K562 (cell line): Measurements from ENCODE around the gene CERS6. TPM values are rescaled to one million over a fixed set of nuclear protein-coding genes. Genes with fewer than 3 reads are reported as not detected.

Experiments
- ATAC-seq: fragments of 200-7000 bp; cut with Tn5 transposase; 3 replicates; pipeline ENCODE4 v1.9.1; 2020; ENCODE audit warnings: moderate library complexity
- BruUV-seq: library from RNA; stranded (reverse); fragments of 400-500 nt; replicated peaks from 2 replicates; lab custom pipeline; 2021; lab: Mats Ljungman, UMichigan
- CTCF ChIA-PET: fragments of 300-600 bp; formaldehyde crosslinking; extraction: SDS; loops from one replicate; lab custom pipeline; 2021; ENCODE audit warnings: low intra/inter-chr PET ratio; lab: Yijun Ruan, JAX
- POLR2A ChIA-PET: fragments of 300-600, 350-650 bp; sonication (Branson Sonifier 250); formaldehyde crosslinking; extraction: SDS; loops from one replicate; lab custom pipeline; 2021; ENCODE audit warnings: antibody characterized with exemption, inconsistent platforms; lab: Yijun Ruan, JAX
- DNase-seq, 4 experiments: peaks; one replicate each; pipeline versions ENCODE4 v3.0.0 to v3.0.0-alpha.2; 2011 to 2018; ENCODE audit warnings: low spot score in 3 of 4, mixed read lengths in 3 of 4; ENCODE audit errors: extremely low read depth in 1 of 4
- FAIRE-seq: peaks from 2 replicates; lab custom pipeline; 2011; peaks lifted over from hg19 to GRCh38; lab: Jason Lieb, UNC
- H2AFZ ChIP-seq: 2 replicates; pipeline ENCODE4 v1.6.0; 2011; ENCODE audit warnings: low read depth, low read length, control low read depth, inconsistent platforms
- H3K27ac ChIP-seq: fragments of 200-600 bp; 3 replicates; pipeline ENCODE4 v1.8.0; 2011; ENCODE audit warnings: low read depth, mild to moderate bottlenecking, control low read depth, inconsistent platforms, low read length, moderate library complexity, mixed read lengths; ENCODE audit errors: extremely low read depth
- H3K27me3 ChIP-seq, 2 experiments: fragments of 300-600 bp in 1 of 2; 2 replicates in 1 of 2; 3 replicates in 1 of 2; pipeline versions ENCODE4 v1.6.0 to v1.8.0; 2011; ENCODE audit warnings: inconsistent platforms in 2 of 2, low read length in 2 of 2, mild to moderate bottlenecking in 1 of 2, mixed read lengths in 1 of 2, moderate library complexity in 1 of 2; ENCODE audit not compliant: control insufficient read depth in 2 of 2, insufficient read depth in 2 of 2
- H3K36me3 ChIP-seq: fragments of 300-600 bp; 3 replicates; pipeline ENCODE4 v1.8.0; 2011; ENCODE audit warnings: mild to moderate bottlenecking, low read length, inconsistent platforms; ENCODE audit not compliant: control insufficient read depth, insufficient read depth
- H3K4me1 ChIP-seq, 2 experiments: fragments of 200-600 bp in 1 of 2; replicated peaks in 1 of 2; 2 replicates in 1 of 2; 3 replicates in 1 of 2; pipeline versions ENCODE4 v1.5.1 to v1.8.0; 2011; ENCODE audit warnings: inconsistent platforms in 2 of 2, low read length in 2 of 2, mild to moderate bottlenecking in 1 of 2, mixed read lengths in 1 of 2, moderate library complexity in 1 of 2; ENCODE audit not compliant: control insufficient read depth in 2 of 2, insufficient read depth in 2 of 2
- H3K4me2 ChIP-seq: 2 replicates; pipeline ENCODE4 v1.6.1; 2011; ENCODE audit warnings: low read length, control low read depth, inconsistent platforms, mixed read lengths; ENCODE audit not compliant: insufficient read depth
- H3K4me3 ChIP-seq: fragments of 200-600 bp; sonication (generic), shearing (Covaris generic); 2 replicates; pipeline ENCODE4 v1.5.1; 2016; ENCODE audit warnings: control low read depth, inconsistent platforms
- H3K79me2 ChIP-seq: fragments of 200-600 bp; 3 replicates; pipeline ENCODE4 v1.8.0; 2011; ENCODE audit warnings: low read length, inconsistent platforms; ENCODE audit not compliant: control insufficient read depth, insufficient read depth
- H3K9ac ChIP-seq, 2 experiments: 2 replicates each; pipeline versions ENCODE4 v1.6.0 to v1.6.1; 2011; ENCODE audit warnings: low read depth in 2 of 2, low read length in 2 of 2, control low read depth in 1 of 2, inconsistent platforms in 1 of 2, mild to moderate bottlenecking in 1 of 2, mixed read lengths in 1 of 2; ENCODE audit not compliant: insufficient read depth in 1 of 2
- H3K9me1 ChIP-seq: one replicate; pipeline ENCODE4 v1.6.0; 2011; ENCODE audit warnings: inconsistent platforms, mild to moderate bottlenecking, low read length, moderate library complexity; ENCODE audit not compliant: control insufficient read depth, insufficient read depth
- H3K9me3 ChIP-seq: replicated peaks from 2 replicates; pipeline ENCODE4 v1.5.1; 2011; ENCODE audit warnings: low read depth, low read length, inconsistent platforms; ENCODE audit not compliant: control insufficient read depth, insufficient read depth
- H4K20me1 ChIP-seq: replicated peaks from 2 replicates; pipeline ENCODE4 v1.6.1; 2011; ENCODE audit warnings: low read length, inconsistent platforms, mixed read lengths; ENCODE audit not compliant: control insufficient read depth, insufficient read depth
- ATF3 ChIP-seq, 2 experiments: fragments of 450-650 bp in 1 of 2; sonication (generic) in 1 of 2; formaldehyde crosslinking in 1 of 2; IDR thresholded peaks in 1 of 2; conservative IDR thresholded peaks in 1 of 2; 2 replicates each; pipeline versions ENCODE4 v1.6.1 to v1.8.1; 2016 to 2023; ENCODE audit warnings: mild to moderate bottlenecking in 2 of 2, moderate library complexity in 2 of 2, inconsistent platforms in 1 of 2, missing genetic modification reagents in 1 of 2
- BRF1 ChIP-seq: IDR thresholded peaks from 3 replicates; pipeline ENCODE4 v1.6.1; 2011; ENCODE audit warnings: borderline replicate concordance, mild to moderate bottlenecking; ENCODE audit not compliant: insufficient read length; ENCODE audit errors: extremely low read depth
- CREM ChIP-seq: IDR thresholded peaks from 2 replicates; pipeline ENCODE4 v1.6.1; 2014; ENCODE audit warnings: antibody characterized with exemption, low read depth
- DACH1 ChIP-seq: fragments of 450-650 bp; IDR thresholded peaks from 2 replicates; pipeline ENCODE4 v1.6.1; 2018; ENCODE audit not compliant: partially characterized antibody
- HMGN3 ChIP-seq: IDR thresholded peaks from 2 replicates; pipeline ENCODE4 v1.6.1; 2011; ENCODE audit warnings: borderline replicate concordance, low read depth, mild to moderate bottlenecking, mixed read lengths, low read length; ENCODE audit not compliant: insufficient read length; ENCODE audit errors: extremely low read depth
- POLR2AphosphoS5 ChIP-seq: IDR thresholded peaks from 2 replicates; pipeline ENCODE4 v1.6.1; 2011; ENCODE audit warnings: mild to moderate bottlenecking, low read depth, low read length, moderate library complexity; ENCODE audit not compliant: control insufficient read depth, insufficient read depth
- PRPF4 ChIP-seq: fragments of 200-400 bp; formaldehyde crosslinking; IDR thresholded peaks from one replicate; pipeline ENCODE4 v1.6.1; 2017; ENCODE audit warnings: low read length, low read depth, mild to moderate bottlenecking; ENCODE audit not compliant: insufficient read depth, poor library complexity, severe bottlenecking
- RBM25 ChIP-seq: fragments of 200-400 bp; formaldehyde crosslinking; IDR thresholded peaks from 2 replicates; pipeline ENCODE4 v1.6.1; 2018; ENCODE audit warnings: low read length, low read depth, moderate library complexity; ENCODE audit not compliant: severe bottlenecking
- STAT5A ChIP-seq: IDR thresholded peaks from 2 replicates; pipeline ENCODE4 v1.6.1; 2012; ENCODE audit warnings: low read length, inconsistent platforms, borderline replicate concordance
- WGBS: fragments of 100-300 bp; shearing (Covaris generic); methylation state at CpG from one replicate; pipeline ENCODE4 v1.1.6; 2016; ENCODE audit warnings: low coverage, mixed read lengths; ENCODE audit not compliant: insufficient coverage; ENCODE audit errors: missing lambda C conversion rate; 5-methylcytosine and 5-hydroxymethylcytosine counted together
- in situ Hi-C: fragments of 300-500 bp; cut with MboI; formaldehyde crosslinking; loops from 4 replicates; pipeline ENCODE4 v1.15.0; 2018; ENCODE audit warnings: inconsistent platforms, mixed read lengths
- intact Hi-C: fragments of 100-400 bp; cut with micrococcal nuclease; formaldehyde crosslinking; loops from 2 replicates; pipeline ENCODE4 v1.14.2; 2022
- polyA plus RNA-seq, 8 experiments: library from polyadenylated mRNA; depleted of rRNA in 4 of 8; stranded (reverse) in 5 of 8; unstranded in 3 of 8; fragments of >200 nt; fragmentation: Nextera tagmentation in 2 of 8; fragmentation: Illumina TruSeq in 1 of 8; extraction: Ambion mirVana in 2 of 8; extraction: Trizol in 1 of 8; gene quantifications; 2 replicates each; pipeline versions ENCODE4 v1.2.1 to v1.2.3, GENCODE V29; 2011 to 2014; ENCODE audit warnings: inconsistent platforms in 1 of 8, missing spikeins in 1 of 8
- total RNA-seq, 7 experiments: library from RNA; depleted of rRNA in 6 of 7; stranded (reverse); fragments of >200 nt in 6 of 7; fragmentation: Illumina TruSeq in 2 of 7; extraction: Trizol in 2 of 7; gene quantifications; 2 replicates each; pipeline versions ENCODE4 v1.2.1 to v1.2.3, GENCODE V29; 2011 to 2021; ENCODE audit warnings: low replicate concordance in 1 of 7
- TF ChIP-seq, protein P1 (sequence below): fragments of 250-450 bp; sonication (Bioruptor Pico); IDR thresholded peaks from 2 replicates; pipeline ENCODE4 v1.5.0; 2021

The CERS6 gene
- total and polyA plus RNA-seq, 9 of the 15 experiments (the other 6 are each of a cell fraction or from before 2014, with no cell fraction given) = 1.6 to 13.6 (median 11.4) TPM

GRCh38 chr2:168814046-168814445 is 358.0 kb downstream of the CERS6 start:
- Histone ChIP-seq H3K4me1 (peaks cover 0 to 31% of the 10 kb centered on the region in 2 experiments; a peak in 4 of 5 replicates), H3K27me3 (no peaks in the 10 kb centered on the region), H3K9me1 (no peaks in the 10 kb centered on the region), H3K9ac (no peak overlapping the region), H3K4me3 (no peak overlapping the region), H2AFZ (no peak overlapping the region), H3K36me3 (peaks cover 46% of the 10 kb centered on the region), H3K4me2 (no peak overlapping the region), H3K79me2 (peaks cover 12% of the 10 kb centered on the region; the same call in 1 of the 3 replicates), H4K20me1 (no peaks in the 10 kb centered on the region), H3K27ac (no peak overlapping the region), H3K9me3 (no peaks in the 10 kb centered on the region)
- intact Hi-C loops (no loop called here), in situ Hi-C loops (no loop called here)
- POLR2A ChIA-PET = interaction anchor here (3.1 to 7.9 kb wide), 2 partner anchors 11 to 12 kb away, joined by 20 to 81 read pairs; partner anchors contain the start of gene NOSTRIN
- TF ChIP-seq CREM (peak; percentile 38; the same call in 1 of the 2 replicates), PRPF4 (no peak), RBM25 (no peak), POLR2AphosphoS5 (no peak), DACH1 (no peak), ATF3 (IDR thresholded peaks at IDR 0.05) (peak; percentile 7; the same call in 1 of the 2 replicates), ATF3 (CRISPR knock-in tag; conservative IDR thresholded peaks at IDR 0.05) (no peak), HMGN3 (no peak), BRF1 (no peak), STAT5A (no peak)
- TF ChIP-seq, protein P1, sequence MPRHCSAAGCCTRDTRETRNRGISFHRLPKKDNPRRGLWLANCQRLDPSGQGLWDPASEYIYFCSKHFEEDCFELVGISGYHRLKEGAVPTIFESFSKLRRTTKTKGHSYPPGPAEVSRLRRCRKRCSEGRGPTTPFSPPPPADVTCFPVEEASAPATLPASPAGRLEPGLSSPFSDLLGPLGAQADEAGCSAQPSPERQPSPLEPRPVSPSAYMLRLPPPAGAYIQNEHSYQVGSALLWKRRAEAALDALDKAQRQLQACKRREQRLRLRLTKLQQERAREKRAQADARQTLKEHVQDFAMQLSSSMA (CRISPR knock-in tag) = no peak
- no TSS peak for BruUV-seq
- FAIRE-seq (no peak), ATAC-seq (no peak), DNase-seq (peak in 1 of 4 experiments; percentile 22)
- 86% methylated on average over 2 of the region's 2 CpGs for WGBS
- CTCF ChIA-PET = no interaction called here
